ENCODE measurements around the gene CCDC81. TPM values are rescaled to one million over a fixed set of nuclear protein-coding genes. Genes with fewer than 3 reads are reported as not detected.

Gene CCDC81
- total RNA-seq, 1 experiment from 2014 or later: 0.33 TPM

GRCh38 chr11:86396396-86396795 is 21.7 kb downstream of the CCDC81 start:
- no peak overlapping the region for H3K27ac Mint-ChIP-seq (ENCODE audit: unreplicated experiment)
- intact Hi-C loops (cut with micrococcal nuclease; ENCODE audit: unreplicated experiment): no loop called here
- DNase-seq: no peak

DNA sequence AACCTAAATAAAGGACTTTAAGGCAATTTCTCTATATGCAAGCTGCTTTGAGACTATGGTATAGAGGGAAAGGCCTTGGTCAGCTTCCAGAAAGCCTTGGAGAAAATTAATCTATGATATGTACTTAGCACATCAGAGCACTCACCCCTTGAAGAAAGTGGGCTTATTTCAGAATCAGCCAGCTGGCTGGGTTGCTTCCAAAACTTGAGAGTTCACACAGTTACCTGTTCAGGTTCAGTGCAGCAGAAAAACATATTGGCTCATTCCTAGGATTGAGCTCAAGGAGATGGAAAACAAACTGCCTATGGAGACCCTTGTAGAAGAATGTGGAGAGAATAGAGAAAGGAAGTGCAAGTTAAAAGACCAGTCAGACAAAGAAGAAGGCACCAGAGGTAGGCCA is 22.7 kb downstream of the CCDC81 start:
- intact Hi-C loops (cut with micrococcal nuclease; ENCODE audit: unreplicated experiment): no loop called here
- BruUV-seq (replicated peaks): no TSS peak
- H3K4me3 Mint-ChIP-seq (ENCODE audit: low read depth, unreplicated experiment): no peak overlapping the region
- no peaks in the 10 kb centered on the region for H3K36me3 Mint-ChIP-seq (ENCODE audit: insufficient read depth, unreplicated experiment)
- CTCF ChIA-PET: no interaction called here
- no peaks in the 10 kb centered on the region for H3K4me1 Mint-ChIP-seq (ENCODE audit: low read depth, unreplicated experiment)
- DNase-seq: no peak
- H3K27me3 Mint-ChIP-seq (ENCODE audit: unreplicated experiment): no peaks in the 10 kb centered on the region
- no peak for TF ChIP-seq CTCF (IDR thresholded peaks at IDR 0.05; ENCODE audit: unreplicated experiment)
- no peak overlapping the region for H3K27ac Mint-ChIP-seq (ENCODE audit: unreplicated experiment)
- no peaks in the 10 kb centered on the region for H3K9me3 Mint-ChIP-seq (ENCODE audit: low read depth, unreplicated experiment)

More at GRCh38 chr11:86396396-86396795, 21.7 kb downstream of the CCDC81 start:
- no peak for TF ChIP-seq CTCF (IDR thresholded peaks at IDR 0.05; ENCODE audit: unreplicated experiment)
- Mint-ChIP-seq H3K4me1 (ENCODE audit: low read depth, unreplicated experiment) (no peaks in the 10 kb centered on the region), H3K36me3 (ENCODE audit: insufficient read depth, unreplicated experiment) (no peaks in the 10 kb centered on the region), H3K9me3 (ENCODE audit: low read depth, unreplicated experiment) (no peaks in the 10 kb centered on the region), H3K4me3 (ENCODE audit: low read depth, unreplicated experiment) (no peak overlapping the region), H3K27me3 (ENCODE audit: unreplicated experiment) (no peaks in the 10 kb centered on the region)
- CTCF ChIA-PET: no interaction called here
- BruUV-seq (replicated peaks): no TSS peak

- DNase-seq: no peak
- Mint-ChIP-seq H3K4me1 (ENCODE audit: low read depth, unreplicated experiment) (no peaks in the 10 kb centered on the region), H3K9me3 (ENCODE audit: low read depth, unreplicated experiment) (no peaks in the 10 kb centered on the region), H3K36me3 (ENCODE audit: insufficient read depth, unreplicated experiment) (no peaks in the 10 kb centered on the region), H3K27ac (ENCODE audit: unreplicated experiment) (no peak overlapping the region), H3K27me3 (ENCODE audit: unreplicated experiment) (no peaks in the 10 kb centered on the region), H3K4me3 (ENCODE audit: low read depth, unreplicated experiment) (no peak overlapping the region)
- intact Hi-C loops (cut with micrococcal nuclease; ENCODE audit: unreplicated experiment): no loop called here
- CTCF ChIA-PET: no interaction called here
- no TSS peak for BruUV-seq (replicated peaks)
- TF ChIP-seq CTCF (IDR thresholded peaks at IDR 0.05; ENCODE audit: unreplicated experiment): no peak
Measured at GRCh38 chr11:86398106-86398505, 23.4 kb downstream of the CCDC81 start.

GRCh38 chr11:86403458-86403857 is 28.8 kb downstream of the CCDC81 start:
- DNase-seq: no peak
- no TSS peak for BruUV-seq (replicated peaks)
- intact Hi-C loops (cut with micrococcal nuclease; ENCODE audit: unreplicated experiment): no loop called here
- Mint-ChIP-seq H3K36me3 (ENCODE audit: insufficient read depth, unreplicated experiment) (no peaks in the 10 kb centered on the region), H3K4me1 (ENCODE audit: low read depth, unreplicated experiment) (no peaks in the 10 kb centered on the region), H3K27me3 (ENCODE audit: unreplicated experiment) (no peaks in the 10 kb centered on the region), H3K9me3 (ENCODE audit: low read depth, unreplicated experiment) (no peaks in the 10 kb centered on the region), H3K27ac (ENCODE audit: unreplicated experiment) (no peak overlapping the region), H3K4me3 (ENCODE audit: low read depth, unreplicated experiment) (no peak overlapping the region)
- CTCF ChIA-PET: no interaction called here
- no peak for TF ChIP-seq CTCF (IDR thresholded peaks at IDR 0.05; ENCODE audit: unreplicated experiment)
